ENCODE results near the gene TGM1. TPM values are rescaled to one million over a fixed set of nuclear protein-coding genes. Genes with fewer than 3 reads are reported as not detected.

TGM1 gene
- total and polyA plus RNA-seq, 7 donors, result 0.33 to 2.7 (median 0.89) TPM; not detected in 1

GRCh38 chr14:24256960-24257359, 6.0 kb downstream of the TGM1 start:
- intact Hi-C loops (cut with DNase I), result no loop called here
- TF ChIP-seq POLR2AphosphoS5 (IDR thresholded peaks at IDR 0.05) (no peak), CTCF (IDR thresholded peaks at IDR 0.05) (no peak), POLR2A (IDR thresholded peaks at IDR 0.05) (no peak), EP300 (IDR thresholded peaks at IDR 0.05) (no peak)
- H3K9me3 ChIP-seq, result no peaks in the 10 kb centered on the region
- 86 to 87% methylated on average over 4 of the region's 4 CpGs for WGBS, 2 donors
- no peak for DNase-seq
- H3K4me1 ChIP-seq, result no peaks in the 10 kb centered on the region
- no peak overlapping the region for H3K4me3 ChIP-seq
- no peaks in the 10 kb centered on the region for H3K36me3 ChIP-seq
- H3K27ac ChIP-seq, result no peak overlapping the region
- H3K27me3 ChIP-seq, result no peaks in the 10 kb centered on the region

- Histone ChIP-seq H3K9me3 (no peaks in the 10 kb centered on the region), H3K27ac (no peak overlapping the region), H3K4me3 (no peak overlapping the region), H3K36me3 (no peaks in the 10 kb centered on the region), H3K27me3 (no peaks in the 10 kb centered on the region), H3K4me1 (no peaks in the 10 kb centered on the region)
- WGBS, 2 donors, result 95 to 96% methylated on average over 12 of the region's 12 CpGs
- intact Hi-C loops (cut with DNase I), result no loop called here
- DNase-seq, result no peak
- no peak for TF ChIP-seq CTCF (IDR thresholded peaks at IDR 0.05)
- TF ChIP-seq POLR2AphosphoS5 (IDR thresholded peaks at IDR 0.05), result no peak
- no peak for TF ChIP-seq EP300 (IDR thresholded peaks at IDR 0.05)
- TF ChIP-seq POLR2A (IDR thresholded peaks at IDR 0.05), result no peak
Observed at GRCh38 chr14:24255931-24256711, 6.9 kb downstream of the TGM1 start.

GRCh38 chr14:24255438-24255837, 7.5 kb downstream of the TGM1 start:
- intact Hi-C loops (cut with DNase I), result no loop called here
- H3K9me3 ChIP-seq, result no peaks in the 10 kb centered on the region
- TF ChIP-seq POLR2A (IDR thresholded peaks at IDR 0.05), result no peak
- no peak for TF ChIP-seq EP300 (IDR thresholded peaks at IDR 0.05)
- TF ChIP-seq POLR2AphosphoS5 (IDR thresholded peaks at IDR 0.05), result no peak
- TF ChIP-seq CTCF (IDR thresholded peaks at IDR 0.05), result no peak
- 90% methylated on average over 8 of the region's 8 CpGs for WGBS, 2 donors
- no peak overlapping the region for H3K4me3 ChIP-seq
- no peak overlapping the region for H3K27ac ChIP-seq
- no peaks in the 10 kb centered on the region for H3K4me1 ChIP-seq
- DNase-seq, result no peak
- H3K27me3 ChIP-seq, result no peaks in the 10 kb centered on the region
- H3K36me3 ChIP-seq, result no peaks in the 10 kb centered on the region

GRCh38 chr14:24254630-24255392, 8.2 kb downstream of the TGM1 start:
- DNase-seq, result no peak
- 93 to 97% methylated on average over 19 of the region's 19 CpGs for WGBS, 2 donors
- H3K27ac ChIP-seq, result no peak overlapping the region
- intact Hi-C loops (cut with DNase I), result no loop called here
- H3K27me3 ChIP-seq, result no peaks in the 10 kb centered on the region
- no peaks in the 10 kb centered on the region for H3K9me3 ChIP-seq
- H3K4me3 ChIP-seq, result no peak overlapping the region
- H3K4me1 ChIP-seq, result no peaks in the 10 kb centered on the region
- no peaks in the 10 kb centered on the region for H3K36me3 ChIP-seq
- TF ChIP-seq POLR2AphosphoS5 (IDR thresholded peaks at IDR 0.05) (no peak), CTCF (IDR thresholded peaks at IDR 0.05) (no peak), POLR2A (IDR thresholded peaks at IDR 0.05) (no peak), EP300 (IDR thresholded peaks at IDR 0.05) (no peak)

Measured in sigmoid colon (tissue), 7 donors.